ENCODE measurements around the gene ZFP2.

DNA sequence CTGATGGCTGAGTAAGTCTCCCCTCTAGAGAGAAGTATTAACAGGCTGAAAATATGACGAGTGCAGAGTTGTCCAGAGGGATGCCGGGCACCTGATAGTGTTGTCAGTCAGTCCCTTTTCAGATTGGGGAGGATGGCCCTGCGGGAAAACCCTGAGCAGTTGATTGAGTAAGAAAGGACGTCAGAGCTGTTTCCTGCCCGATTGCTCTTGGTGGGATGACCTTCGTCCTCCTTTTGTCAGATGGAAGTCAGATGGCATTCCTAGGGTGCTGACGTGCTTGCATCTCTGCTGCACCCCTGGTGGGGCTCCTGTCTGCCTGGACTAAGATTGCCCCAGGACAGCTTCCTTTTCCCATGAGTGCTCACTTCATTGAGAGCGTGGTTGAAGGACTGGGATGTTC lies 26.1 kb upstream of the ZFP2 start:
- TF ChIP-seq POLR2A (IDR thresholded peaks at IDR 0.05; ENCODE audit: low read length) (no peak), GATA1 (IDR thresholded peaks at IDR 0.05; ENCODE audit: low read depth, low read length) (no peak)

Data from erythroblast (primary cell).